Measurements from ENCODE around the gene AQP10. TPM values are rescaled to one million over a fixed set of nuclear protein-coding genes. Genes with fewer than 3 reads are reported as not detected.

The AQP10 gene
- total and polyA plus RNA-seq, 2 donors from 2014 or later = not detected

- Histone ChIP-seq H3K4me1 (ENCODE audit: control insufficient read depth in 2 of 3, insufficient read depth in 2 of 3, low read depth in 1 of 3, low read length in 3 of 3) (peaks cover 0 to 6% (median 6%) of the 10 kb centered on the region in 3 donors), H3K36me3 (ENCODE audit: control insufficient read depth in 2 of 3, insufficient read depth in 3 of 3, low read length in 3 of 3) (peaks cover 0 to 16% (median 12%) of the 10 kb centered on the region in 3 donors), H3K9ac (ENCODE audit: low read length in 3 of 3) (no peak overlapping the region), H3K4me3 (ENCODE audit: low read length in 3 of 3) (no peak overlapping the region), H3K27ac (ENCODE audit: low read depth in 2 of 2, low read length in 2 of 2) (no peak overlapping the region), H3K27me3 (ENCODE audit: control insufficient read depth, insufficient read depth, low read length) (no peaks in the 10 kb centered on the region), H3K9me3 (ENCODE audit: control insufficient read depth in 2 of 3, insufficient read depth in 1 of 3, low read length in 3 of 3) (no peaks in the 10 kb centered on the region)
- TF ChIP-seq CTCF (IDR thresholded peaks at IDR 0.05; ENCODE audit: borderline replicate concordance, extremely low read depth, insufficient read depth) = no peak
- FAIRE-seq (no peak), DNase-seq (no peak)
- intact Hi-C loops (cut with DNase I) = no loop called here
These were observed 27.1 kb downstream of the AQP10 start for GRCh38 chr1:154347961-154348360.

- Histone ChIP-seq H3K36me3 (ENCODE audit: control insufficient read depth in 2 of 3, insufficient read depth in 3 of 3, low read length in 3 of 3) (peaks cover 0 to 15% (median 12%) of the 10 kb centered on the region in 3 donors), H3K9me3 (ENCODE audit: control insufficient read depth in 2 of 3, insufficient read depth in 1 of 3, low read length in 3 of 3) (no peaks in the 10 kb centered on the region), H3K4me3 (ENCODE audit: low read length in 3 of 3) (no peak overlapping the region), H3K9ac (ENCODE audit: low read length in 3 of 3) (no peak overlapping the region), H3K27ac (ENCODE audit: low read depth in 2 of 2, low read length in 2 of 2) (no peak overlapping the region), H3K4me1 (ENCODE audit: control insufficient read depth in 2 of 3, insufficient read depth in 2 of 3, low read depth in 1 of 3, low read length in 3 of 3) (peaks cover 3 to 11% (median 9%) of the 10 kb centered on the region in 3 donors), H3K27me3 (ENCODE audit: control insufficient read depth, insufficient read depth, low read length) (no peaks in the 10 kb centered on the region)
- no peak for FAIRE-seq
- no peak for TF ChIP-seq CTCF (IDR thresholded peaks at IDR 0.05; ENCODE audit: borderline replicate concordance, extremely low read depth, insufficient read depth)
- DNase-seq = no peak
- intact Hi-C loops (cut with DNase I) = no loop called here
These were observed 27.7 kb downstream of the AQP10 start for GRCh38 chr1:154348429-154349076.

GRCh38 chr1:154349121-154349520 is 28.2 kb downstream of the AQP10 start:
- Histone ChIP-seq H3K27me3 (ENCODE audit: control insufficient read depth, insufficient read depth, low read length) (no peaks in the 10 kb centered on the region), H3K4me3 (ENCODE audit: low read length in 3 of 3) (no peak overlapping the region), H3K27ac (ENCODE audit: low read depth in 2 of 2, low read length in 2 of 2) (no peak overlapping the region), H3K36me3 (ENCODE audit: control insufficient read depth in 2 of 3, insufficient read depth in 3 of 3, low read length in 3 of 3) (peaks cover 0 to 12% (median 11%) of the 10 kb centered on the region in 3 donors), H3K9me3 (ENCODE audit: control insufficient read depth in 2 of 3, insufficient read depth in 1 of 3, low read length in 3 of 3) (no peaks in the 10 kb centered on the region), H3K4me1 (ENCODE audit: control insufficient read depth in 2 of 3, insufficient read depth in 2 of 3, low read depth in 1 of 3, low read length in 3 of 3) (peaks cover 4 to 14% (median 12%) of the 10 kb centered on the region in 3 donors), H3K9ac (ENCODE audit: low read length in 3 of 3) (no peak overlapping the region)
- no peak for FAIRE-seq
- DNase-seq = peak in 2 of 5 donors; percentile 28 to 65
- intact Hi-C loops (cut with DNase I) = no loop called here
- TF ChIP-seq CTCF (IDR thresholded peaks at IDR 0.05; ENCODE audit: borderline replicate concordance, extremely low read depth, insufficient read depth) = no peak
